C4-2B (cell line): ENCODE results near the gene SEMA5B.

Experiments
- ZFX ChIP-seq: fragments of 450-650 bp; IDR thresholded peaks from 2 replicates; pipeline ENCODE4 v1.6.1; 2017
- TF ChIP-seq, protein P1 (sequence below): fragments of 450-650 bp; conservative IDR thresholded peaks from 2 replicates; pipeline ENCODE4 v1.5.1; 2017; ENCODE audit warnings: mild to moderate bottlenecking

DNA sequence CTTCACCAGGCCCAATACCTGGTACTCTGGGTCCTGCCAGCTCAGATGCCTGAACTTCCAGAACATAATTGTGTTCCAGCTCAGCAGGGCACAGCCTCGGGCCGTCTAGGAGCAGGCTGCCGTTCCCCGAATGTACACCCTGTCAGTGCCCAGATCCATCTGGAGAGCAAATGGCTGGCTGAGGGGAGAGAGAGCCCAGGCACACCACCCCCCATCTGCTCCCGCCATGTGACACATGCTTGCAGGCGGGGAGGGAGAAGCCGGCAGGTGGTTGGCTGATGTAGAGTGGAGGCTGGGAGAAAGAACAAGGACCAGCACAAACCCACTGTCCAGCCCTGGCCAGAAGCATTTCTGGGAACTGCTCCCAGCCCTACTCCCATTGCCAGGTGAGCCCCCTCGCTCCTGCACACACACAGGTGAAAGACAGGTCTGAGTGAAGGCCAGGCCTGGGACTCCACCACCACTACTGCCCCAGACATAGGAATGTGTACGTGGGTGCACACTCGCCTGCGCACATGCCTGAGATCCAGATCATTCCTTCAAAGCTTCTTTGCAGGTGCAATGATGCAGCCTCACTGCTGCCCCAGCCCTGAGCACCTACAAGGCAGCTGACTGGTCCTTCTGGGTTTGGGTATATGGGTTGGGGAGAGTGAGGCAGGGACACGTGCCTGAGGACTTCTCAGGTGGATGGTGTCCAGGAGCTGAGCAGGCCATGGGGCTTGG lies 53.5 kb downstream of the SEMA5B start:
- TF ChIP-seq, protein P1, sequence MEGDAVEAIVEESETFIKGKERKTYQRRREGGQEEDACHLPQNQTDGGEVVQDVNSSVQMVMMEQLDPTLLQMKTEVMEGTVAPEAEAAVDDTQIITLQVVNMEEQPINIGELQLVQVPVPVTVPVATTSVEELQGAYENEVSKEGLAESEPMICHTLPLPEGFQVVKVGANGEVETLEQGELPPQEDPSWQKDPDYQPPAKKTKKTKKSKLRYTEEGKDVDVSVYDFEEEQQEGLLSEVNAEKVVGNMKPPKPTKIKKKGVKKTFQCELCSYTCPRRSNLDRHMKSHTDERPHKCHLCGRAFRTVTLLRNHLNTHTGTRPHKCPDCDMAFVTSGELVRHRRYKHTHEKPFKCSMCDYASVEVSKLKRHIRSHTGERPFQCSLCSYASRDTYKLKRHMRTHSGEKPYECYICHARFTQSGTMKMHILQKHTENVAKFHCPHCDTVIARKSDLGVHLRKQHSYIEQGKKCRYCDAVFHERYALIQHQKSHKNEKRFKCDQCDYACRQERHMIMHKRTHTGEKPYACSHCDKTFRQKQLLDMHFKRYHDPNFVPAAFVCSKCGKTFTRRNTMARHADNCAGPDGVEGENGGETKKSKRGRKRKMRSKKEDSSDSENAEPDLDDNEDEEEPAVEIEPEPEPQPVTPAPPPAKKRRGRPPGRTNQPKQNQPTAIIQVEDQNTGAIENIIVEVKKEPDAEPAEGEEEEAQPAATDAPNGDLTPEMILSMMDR: no peak
- TF ChIP-seq ZFX: no peak
